GM12891 (cell line): ENCODE results near the gene RNPS1.
"Not testable (repeated sequence)": the region's sequence is repeated elsewhere in the genome, so short reads cannot be mapped to it uniquely, and the experiment has no call there.

Experiments used
- DNase-seq: peaks from one replicate; pipeline ENCODE4 v3.0.0; 2011; ENCODE audit warnings: low spot score; ENCODE audit not compliant: insufficient read length
- FAIRE-seq: peaks from 2 replicates; lab custom pipeline; 2011; peaks lifted over from hg19 to GRCh38; lab: Jason Lieb, UNC
- PAX5 ChIP-seq: IDR thresholded peaks from 2 replicates; pipeline ENCODE4 v1.6.1; 2011; ENCODE audit warnings: low read length, moderate library complexity, mild to moderate bottlenecking; ENCODE audit not compliant: insufficient read depth, severe bottlenecking
- POLR2A ChIP-seq: IDR thresholded peaks from 2 replicates; pipeline ENCODE4 v1.6.1; 2011; ENCODE audit warnings: low read depth, low read length, control low read depth
- POLR2AphosphoS5 ChIP-seq: IDR thresholded peaks from 2 replicates; pipeline ENCODE4 v1.6.1; 2011; ENCODE audit warnings: low read depth, low read length, control low read depth
- POU2F2 ChIP-seq: IDR thresholded peaks from 2 replicates; pipeline ENCODE4 v1.6.1; 2011; ENCODE audit warnings: low read depth, mild to moderate bottlenecking, control low read depth, low read length, moderate library complexity
- SPI1 ChIP-seq: IDR thresholded peaks from 2 replicates; pipeline ENCODE4 v1.6.1; 2011; ENCODE audit warnings: low read depth, low read length, control low read depth
- TAF1 ChIP-seq: IDR thresholded peaks from 2 replicates; pipeline ENCODE4 v1.6.1; 2011; ENCODE audit warnings: low read depth, low read length, control low read depth

Gene RNPS1

DNA sequence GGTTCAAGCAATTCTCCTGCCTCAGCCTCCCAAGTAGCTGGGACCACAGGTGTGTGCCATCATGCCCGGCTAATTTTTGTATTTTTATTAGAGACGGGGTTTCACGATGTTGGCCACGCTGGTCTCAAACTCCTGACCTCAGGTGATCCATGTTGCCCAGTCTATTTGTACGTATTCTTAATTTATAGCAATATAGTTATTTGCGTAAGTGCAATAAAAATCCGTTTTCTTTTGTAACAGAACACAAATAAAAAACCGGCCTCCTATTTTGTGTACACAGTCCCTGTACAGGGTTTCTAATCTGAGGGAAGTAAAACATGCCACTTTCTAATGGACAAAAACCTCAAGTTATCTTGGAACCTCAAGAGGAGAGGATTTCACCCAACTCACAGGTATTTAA, 7.7 kb downstream of the RNPS1 start:
- TF ChIP-seq PAX5: no peak
- no peak for TF ChIP-seq TAF1
- TF ChIP-seq SPI1: no peak
- TF ChIP-seq POLR2AphosphoS5: no peak
- no peak for TF ChIP-seq POU2F2
- TF ChIP-seq POLR2A: no peak
- FAIRE-seq: no peak
- DNase-seq: no peak

GRCh38 chr16:2258530-2258929, 9.4 kb downstream of the RNPS1 start:
- DNase-seq, FAIRE-seq: not testable (repeated sequence)

GRCh38 chr16:2257726-2258125, 10.2 kb downstream of the RNPS1 start:
- TF ChIP-seq POU2F2: no peak
- FAIRE-seq: no peak
- no peak for DNase-seq

DNA sequence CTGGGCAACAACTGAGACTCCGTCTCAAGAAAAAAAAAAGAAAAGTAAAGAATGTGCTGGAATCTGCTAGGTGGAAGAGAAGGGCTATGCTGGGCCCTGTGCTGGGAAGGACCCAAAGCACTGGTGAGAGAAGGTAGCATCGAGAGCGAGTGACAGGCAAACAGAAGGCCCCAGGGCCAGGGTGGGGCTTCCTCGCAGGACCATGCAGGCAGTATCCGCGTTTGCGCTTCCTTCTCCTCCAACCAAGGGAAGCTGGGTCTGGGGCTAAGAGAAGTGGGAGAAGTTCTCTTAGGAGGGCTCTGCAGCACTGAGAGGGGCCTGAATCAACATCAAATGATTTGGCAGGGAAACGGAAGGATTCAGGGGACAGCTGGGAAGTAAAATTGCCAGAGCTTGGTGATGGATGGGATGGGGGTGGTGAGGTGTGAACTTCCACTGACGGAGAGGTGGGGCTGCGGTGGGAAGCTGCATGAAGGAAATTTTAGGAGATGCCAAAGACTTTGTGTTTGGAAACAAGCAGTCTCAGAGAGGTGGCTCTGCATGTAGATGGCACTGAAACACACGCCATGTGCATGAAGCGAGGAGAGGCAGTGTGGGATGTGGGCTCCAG, 11.3 kb downstream of the RNPS1 start:
- DNase-seq (no peak), FAIRE-seq (no peak)
- no peak for TF ChIP-seq PAX5
- no peak for TF ChIP-seq POU2F2
- TF ChIP-seq POLR2AphosphoS5: peak; percentile 7; the same call in 1 of the 2 replicates
- no peak for TF ChIP-seq POLR2A
- no peak for TF ChIP-seq SPI1
- no peak for TF ChIP-seq TAF1

GRCh38 chr16:2253293-2253692, 14.6 kb downstream of the RNPS1 start:
- no peak for FAIRE-seq

GRCh38 chr16:2252806-2253148, 15.1 kb downstream of the RNPS1 start:
- TF ChIP-seq POLR2AphosphoS5 (peak; percentile 3; the same call in 1 of the 2 replicates), SPI1 (peak; percentile 47; the same call in 1 of the 2 replicates), POLR2A (no peak), POU2F2 (no peak)
- peak; percentile 72 for FAIRE-seq
- no peak for DNase-seq

More at GRCh38 chr16:2253293-2253692, 14.6 kb downstream of the RNPS1 start:
- DNase-seq: no peak
- no peak for TF ChIP-seq TAF1
- TF ChIP-seq POU2F2: no peak
- TF ChIP-seq PAX5: no peak

DNA sequence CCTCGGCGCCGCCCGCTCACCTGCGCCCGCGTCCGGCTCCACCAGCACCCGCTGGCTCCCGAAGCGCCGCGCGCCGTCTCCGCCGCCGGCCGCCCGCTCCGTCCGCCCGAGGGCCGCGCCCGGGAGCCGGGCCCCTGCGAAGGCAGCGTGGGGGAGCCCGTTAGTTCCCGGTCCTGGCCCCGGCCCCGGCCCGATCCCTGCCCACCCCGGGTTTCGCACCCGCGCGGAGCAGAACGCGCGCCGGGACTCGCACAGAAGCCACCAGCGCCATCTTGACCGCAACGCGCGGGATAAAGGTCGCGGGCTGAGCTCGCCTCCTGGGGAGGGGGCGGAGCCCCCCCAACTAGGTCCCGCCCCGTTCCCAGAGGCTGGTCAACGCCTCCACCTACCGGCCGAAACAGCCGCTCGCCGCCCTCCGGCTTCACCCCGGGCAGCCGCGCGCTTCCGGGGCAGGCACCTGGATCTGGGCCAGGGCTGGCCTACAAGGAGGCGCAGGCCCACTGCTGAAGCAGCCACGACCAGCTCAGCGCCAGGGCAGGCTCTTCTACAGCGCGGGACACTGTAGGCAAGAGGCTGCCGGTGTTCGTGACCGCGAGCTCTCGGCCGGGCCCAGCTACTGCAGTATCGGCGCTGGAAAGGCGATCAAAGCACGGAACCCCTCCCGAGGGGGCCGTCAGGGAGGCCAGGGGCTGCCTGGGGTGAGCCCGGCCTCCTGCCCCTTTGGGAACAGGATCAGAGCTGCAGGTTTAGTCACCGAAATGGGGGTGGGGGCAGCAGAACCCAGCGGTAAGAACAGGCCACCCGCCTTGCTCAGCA, 16.4 kb downstream of the RNPS1 start, which contains the start of gene ECI1:
Gene ECI1, minus strand, starts transcription at position 292 of the 816 bp plus-strand sequence. Its CDS starts 21 bp downstream, at position 271.
- DNase-seq: peak; percentile 99
- TF ChIP-seq TAF1: peak; percentile 87
- no peak for TF ChIP-seq POU2F2
- TF ChIP-seq SPI1: no peak
- TF ChIP-seq PAX5: no peak
- TF ChIP-seq POLR2A: peak; percentile 51; the same call in 1 of the 2 replicates
- TF ChIP-seq POLR2AphosphoS5: peak; percentile 89
- FAIRE-seq: peak; percentile 98

- TF ChIP-seq PAX5 (no peak), POLR2AphosphoS5 (no peak), POU2F2 (no peak), POLR2A (no peak), SPI1 (no peak), TAF1 (no peak)
- no peak for DNase-seq
- no peak for FAIRE-seq
Observed at GRCh38 chr16:2250652-2251295, 17.2 kb downstream of the RNPS1 start.

DNA sequence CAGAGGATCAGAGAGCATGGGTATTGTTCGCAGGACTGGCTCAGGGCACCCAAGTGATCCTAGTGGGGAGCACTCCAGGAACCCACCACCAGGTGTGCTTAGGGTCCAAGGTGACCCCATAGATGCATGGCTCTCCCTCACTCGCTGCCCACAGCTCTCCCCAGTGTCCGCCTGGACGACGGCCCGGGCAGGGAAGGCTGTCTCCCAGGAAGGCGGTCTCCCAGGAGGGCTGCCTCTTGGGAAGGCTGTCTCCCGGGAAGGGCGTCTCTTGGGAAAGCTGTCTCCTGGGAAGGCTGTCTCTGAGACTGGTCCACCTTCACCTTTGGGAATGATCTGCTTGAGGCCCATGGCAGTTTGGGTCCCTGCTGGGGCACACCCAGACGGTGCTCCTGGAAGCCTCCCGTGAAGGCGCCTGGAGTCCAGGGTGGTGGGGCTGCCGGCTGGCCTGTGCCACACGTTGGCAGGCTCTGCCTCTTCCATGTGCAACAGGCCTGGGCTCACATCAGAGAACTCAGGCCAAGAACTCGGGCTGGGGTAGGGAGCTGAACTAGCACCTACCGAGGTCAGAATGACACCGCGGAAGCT, 21.5 kb downstream of the RNPS1 start:
- no peak for FAIRE-seq

More for the DNA sequence above, 21.5 kb downstream of the RNPS1 start:
- no peak for DNase-seq
- TF ChIP-seq POLR2AphosphoS5 (no peak), SPI1 (no peak), TAF1 (no peak), PAX5 (no peak), POU2F2 (no peak), POLR2A (no peak)
